Smooth muscle cell (in vitro differentiated cells): ENCODE data around the gene TTLL8. TPM values are rescaled to one million over a fixed set of nuclear protein-coding genes. Genes with fewer than 3 reads are reported as not detected.

Source experiments
- DNase-seq: peaks from one replicate; lab custom pipeline; 2025; ENCODE audit not compliant: unreplicated experiment; lab: John Stamatoyannopoulos, UW
- H2AFZ ChIP-seq: fragments of 200-600 bp; sonication (generic); 2 replicates; pipeline ENCODE4 v1.6.0; 2016; ENCODE audit warnings: antibody characterized with exemption, low read depth, mild to moderate bottlenecking
- H3F3A ChIP-seq: fragments of 200-600 bp; sonication (generic); 2 replicates; pipeline ENCODE4 v1.6.0; 2017; ENCODE audit warnings: antibody characterized with exemption, low read depth
- H3K27ac ChIP-seq: fragments of 200-600 bp; sonication (generic); 2 replicates; pipeline ENCODE4 v1.5.1; 2016; ENCODE audit warnings: low read depth, mild to moderate bottlenecking
- H3K27me3 ChIP-seq: fragments of 200-600 bp; sonication (generic); 2 replicates; pipeline ENCODE4 v1.6.1; 2016; ENCODE audit warnings: low read depth, mild to moderate bottlenecking
- H3K36me3 ChIP-seq: fragments of 200-600 bp; sonication (generic); 2 replicates; pipeline ENCODE4 v1.5.1; 2016; ENCODE audit warnings: low read depth
- H3K4me1 ChIP-seq: fragments of 200-600 bp; sonication (generic); 2 replicates; pipeline ENCODE4 v1.5.1; 2016; ENCODE audit warnings: low read depth
- H3K4me2 ChIP-seq: fragments of 200-600 bp; sonication (generic); 2 replicates; pipeline ENCODE4 v1.6.0; 2016; ENCODE audit warnings: mild to moderate bottlenecking
- H3K4me3 ChIP-seq: fragments of 200-600 bp; sonication (generic); 2 replicates; pipeline ENCODE4 v1.5.1; 2016; ENCODE audit warnings: mild to moderate bottlenecking
- H3K79me2 ChIP-seq: fragments of 200-600 bp; sonication (generic); 2 replicates; pipeline ENCODE4 v1.6.0; 2016; ENCODE audit warnings: low read depth, mild to moderate bottlenecking
- H3K9ac ChIP-seq: fragments of 200-600 bp; sonication (generic); 2 replicates; pipeline ENCODE4 v1.6.0; 2016; ENCODE audit warnings: low read depth
- H3K9me3 ChIP-seq: fragments of 200-600 bp; sonication (generic); replicated peaks from 2 replicates; pipeline ENCODE4 v1.5.1; 2016; ENCODE audit warnings: low read depth
- H4K20me1 ChIP-seq: fragments of 200-600 bp; sonication (generic); 2 replicates; pipeline ENCODE4 v1.6.0; 2016; ENCODE audit warnings: low read depth
- CTCF ChIP-seq: fragments of 200-600 bp; sonication (generic); IDR thresholded peaks from 2 replicates; pipeline ENCODE4 v1.5.1; 2017; ENCODE audit warnings: borderline replicate concordance, mild to moderate bottlenecking, antibody characterized with exemption; ENCODE audit not compliant: insufficient read depth, poor library complexity, severe bottlenecking
- WGBS: methylation state at CpG from one replicate; pipeline ENCODE4 v1.1.7; 2016; ENCODE audit warnings: low lambda C conversion rate; 5-methylcytosine and 5-hydroxymethylcytosine counted together
- polyA plus RNA-seq: library from polyadenylated mRNA; unstranded; fragments of >200 nt; fragmentation: Nextera tagmentation; extraction: Ambion mirVana; gene quantifications from 2 replicates; pipeline ENCODE4 v1.2.1, GENCODE V29; 2016
- total RNA-seq: library from RNA; depleted of rRNA; stranded (reverse); fragments of >200 nt; gene quantifications from 2 replicates; pipeline ENCODE4 v1.2.3, GENCODE V29; 2014

The TTLL8 gene
- total and polyA plus RNA-seq, 2 experiments from 2014 or later: 0.10 TPM; not detected in 1

GRCh38 chr22:49997932-49998717 is 60.0 kb downstream of the TTLL8 start:
- no peak overlapping the region for H3K4me3 ChIP-seq
- 95% methylated on average over 20 of the region's 21 CpGs for WGBS

GRCh38 chr22:49997251-49997599 is 60.9 kb downstream of the TTLL8 start:
- peaks cover 3% of the 10 kb centered on the region for H3K4me1 ChIP-seq
- H3K36me3 ChIP-seq: no peaks in the 10 kb centered on the region
- H4K20me1 ChIP-seq: no peaks in the 10 kb centered on the region
- peaks cover 7% of the 10 kb centered on the region for H3K27me3 ChIP-seq
- no peaks in the 10 kb centered on the region for H3K79me2 ChIP-seq
- no peak for TF ChIP-seq CTCF
- no peaks in the 10 kb centered on the region for H3K9me3 ChIP-seq
- H3F3A ChIP-seq: no peaks in the 10 kb centered on the region
- H3K27ac ChIP-seq: no peak overlapping the region
- H3K9ac ChIP-seq: no peak overlapping the region
- no peak overlapping the region for H2AFZ ChIP-seq
- H3K4me2 ChIP-seq: no peak overlapping the region
- H3K4me3 ChIP-seq: no peak overlapping the region
- DNase-seq: no peak
- 99% methylated on average over 9 of the region's 12 CpGs for WGBS

More at GRCh38 chr22:49997932-49998717, 60.0 kb downstream of the TTLL8 start:
- no peak for DNase-seq
- no peak for TF ChIP-seq CTCF
- Histone ChIP-seq H3K27ac (no peak overlapping the region), H3K27me3 (peaks cover 7% of the 10 kb centered on the region), H2AFZ (no peak overlapping the region), H3K79me2 (no peaks in the 10 kb centered on the region), H3K9me3 (no peaks in the 10 kb centered on the region), H3K9ac (no peak overlapping the region), H3K36me3 (no peaks in the 10 kb centered on the region), H3F3A (no peaks in the 10 kb centered on the region), H3K4me2 (no peak overlapping the region), H3K4me1 (peaks cover 3% of the 10 kb centered on the region), H4K20me1 (no peaks in the 10 kb centered on the region)

GRCh38 chr22:49996518-49997250 is 61.4 kb downstream of the TTLL8 start:
- Histone ChIP-seq H3K4me2 (no peak overlapping the region), H4K20me1 (no peaks in the 10 kb centered on the region), H3F3A (no peaks in the 10 kb centered on the region), H3K36me3 (no peaks in the 10 kb centered on the region), H3K9me3 (no peaks in the 10 kb centered on the region), H3K4me1 (peaks cover 3% of the 10 kb centered on the region), H3K79me2 (no peaks in the 10 kb centered on the region), H3K27ac (no peak overlapping the region), H2AFZ (no peak overlapping the region), H3K4me3 (no peak overlapping the region), H3K9ac (no peak overlapping the region), H3K27me3 (peaks cover 7% of the 10 kb centered on the region)
- no peak for DNase-seq
- no peak for TF ChIP-seq CTCF
- WGBS: 92% methylated on average over 19 of the region's 19 CpGs
